ENCODE data around the gene CD36.

Gene CD36

DNA sequence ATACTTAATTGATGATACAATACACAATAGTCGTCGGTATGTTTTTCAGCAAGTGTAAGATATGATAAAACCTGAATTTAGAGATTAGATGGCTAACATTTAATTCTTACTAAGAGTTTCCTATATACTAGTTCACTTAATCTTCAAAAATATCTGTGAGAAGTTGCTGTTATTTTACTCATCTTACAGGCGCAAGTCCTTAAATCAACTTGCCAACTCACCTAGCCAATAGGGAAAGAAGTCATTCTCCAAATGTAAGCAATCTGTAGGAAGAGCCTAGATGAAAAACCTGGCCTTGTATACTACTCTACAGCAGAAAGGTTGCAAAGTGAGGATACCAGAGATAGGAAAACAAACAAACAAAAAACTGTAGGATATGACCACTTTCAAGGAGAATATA, 10.6 kb downstream of the CD36 start:
- ChIA-PET POLR2A (no interaction called here), CTCF (interaction anchor here (1.0 to 1.3 kb wide), 2 partner anchors 18 to 27 kb away, joined by 3 read pairs; no protein-coding TSS in a partner anchor)
- TF ChIP-seq, protein P1, sequence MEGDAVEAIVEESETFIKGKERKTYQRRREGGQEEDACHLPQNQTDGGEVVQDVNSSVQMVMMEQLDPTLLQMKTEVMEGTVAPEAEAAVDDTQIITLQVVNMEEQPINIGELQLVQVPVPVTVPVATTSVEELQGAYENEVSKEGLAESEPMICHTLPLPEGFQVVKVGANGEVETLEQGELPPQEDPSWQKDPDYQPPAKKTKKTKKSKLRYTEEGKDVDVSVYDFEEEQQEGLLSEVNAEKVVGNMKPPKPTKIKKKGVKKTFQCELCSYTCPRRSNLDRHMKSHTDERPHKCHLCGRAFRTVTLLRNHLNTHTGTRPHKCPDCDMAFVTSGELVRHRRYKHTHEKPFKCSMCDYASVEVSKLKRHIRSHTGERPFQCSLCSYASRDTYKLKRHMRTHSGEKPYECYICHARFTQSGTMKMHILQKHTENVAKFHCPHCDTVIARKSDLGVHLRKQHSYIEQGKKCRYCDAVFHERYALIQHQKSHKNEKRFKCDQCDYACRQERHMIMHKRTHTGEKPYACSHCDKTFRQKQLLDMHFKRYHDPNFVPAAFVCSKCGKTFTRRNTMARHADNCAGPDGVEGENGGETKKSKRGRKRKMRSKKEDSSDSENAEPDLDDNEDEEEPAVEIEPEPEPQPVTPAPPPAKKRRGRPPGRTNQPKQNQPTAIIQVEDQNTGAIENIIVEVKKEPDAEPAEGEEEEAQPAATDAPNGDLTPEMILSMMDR (IDR thresholded peaks at IDR 0.05; ENCODE audit: insufficient read depth, low read length, missing control alignments) = no peak
- no peak for DNase-seq (ENCODE audit: low read depth, low spot score)
- no peak overlapping the region for H3K4me3 ChIP-seq (ENCODE audit: low read depth, low read length)

DNA sequence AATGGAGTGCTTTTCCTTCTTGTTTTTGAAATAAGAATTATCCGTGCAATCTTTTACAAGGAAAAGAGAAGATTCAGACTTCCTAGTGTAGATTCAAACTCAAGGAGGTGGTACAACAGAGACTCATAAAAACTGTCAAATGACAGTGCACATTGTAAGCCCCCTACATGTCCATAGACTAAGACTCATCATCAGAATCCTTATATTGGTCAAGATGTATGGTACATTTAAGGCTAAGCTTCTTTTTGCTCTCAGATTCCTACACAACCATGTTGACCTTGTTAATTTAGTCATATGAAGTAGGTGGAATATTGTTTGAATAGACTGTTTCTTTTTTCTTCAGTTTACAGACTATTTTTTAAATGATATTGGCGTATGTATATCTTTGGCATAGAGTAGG, 11.6 kb downstream of the CD36 start:
- TF ChIP-seq, protein P1 (IDR thresholded peaks at IDR 0.05; ENCODE audit: insufficient read depth, low read length, missing control alignments) = no peak
- no peak overlapping the region for H3K4me3 ChIP-seq (ENCODE audit: low read depth, low read length)
- CTCF ChIA-PET = interaction anchor here (1.9 to 2.8 kb wide), 2 partner anchors 9 to 222 kb away, joined by 7 to 18 read pairs; no protein-coding TSS in a partner anchor
- POLR2A ChIA-PET = no interaction called here
- DNase-seq (ENCODE audit: low read depth, low spot score) = no peak

DNA sequence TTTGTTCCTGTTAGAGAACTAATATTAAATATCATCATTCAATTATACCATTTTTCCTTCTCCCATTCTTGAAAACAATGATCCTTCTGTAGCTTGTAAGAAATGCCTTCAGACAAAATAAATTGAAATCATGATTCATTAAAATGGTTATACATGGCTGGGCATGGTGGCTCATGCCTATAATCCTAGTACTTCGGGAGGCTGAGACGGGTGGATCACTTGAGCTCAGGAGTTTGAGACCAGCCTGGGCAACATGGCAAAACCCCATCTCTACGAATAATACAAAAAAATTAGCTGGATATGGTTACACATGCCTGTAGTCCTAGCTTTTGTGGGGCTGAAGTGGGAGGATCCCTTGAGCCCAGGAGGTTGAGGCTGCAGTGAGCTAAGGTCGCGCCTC, 13.0 kb downstream of the CD36 start:
- CTCF ChIA-PET = interaction anchor here (1.4 to 2.8 kb wide), 2 partner anchors 9 to 224 kb away, joined by 5 to 18 read pairs; no protein-coding TSS in a partner anchor
- POLR2A ChIA-PET = no interaction called here
- H3K4me3 ChIP-seq (ENCODE audit: low read depth, low read length) = no peak overlapping the region
- DNase-seq (ENCODE audit: low read depth, low spot score) = no peak
- TF ChIP-seq, protein P1 (IDR thresholded peaks at IDR 0.05; ENCODE audit: insufficient read depth, low read length, missing control alignments) = no peak

DNA sequence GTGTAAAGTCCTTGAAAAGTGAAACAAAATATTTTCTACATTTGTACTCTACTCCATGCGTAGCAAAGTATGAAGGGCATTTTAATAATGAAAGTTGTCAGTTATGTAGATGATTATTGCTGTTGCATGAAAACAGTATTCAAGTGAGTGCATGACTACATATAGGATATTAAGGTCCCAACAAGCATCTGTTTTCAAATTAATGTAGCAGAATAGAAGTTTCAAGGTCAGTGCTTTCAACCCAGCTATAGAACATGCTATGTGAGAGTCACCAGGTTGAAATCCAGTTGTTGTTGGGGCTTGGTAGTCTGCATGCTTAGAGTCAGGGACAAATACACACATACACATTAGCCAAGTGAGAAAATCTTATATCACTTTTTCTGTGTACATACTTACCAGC, 14.8 kb downstream of the CD36 start:
- ChIA-PET CTCF (interaction anchor here (1.6 kb wide), 1 partner anchor 9 kb away, joined by 5 read pairs; no protein-coding TSS in a partner anchor), POLR2A (no interaction called here)
- TF ChIP-seq, protein P1 (IDR thresholded peaks at IDR 0.05; ENCODE audit: insufficient read depth, low read length, missing control alignments) = no peak
- no peak for DNase-seq (ENCODE audit: low read depth, low spot score)
- no peak overlapping the region for H3K4me3 ChIP-seq (ENCODE audit: low read depth, low read length)

DNA sequence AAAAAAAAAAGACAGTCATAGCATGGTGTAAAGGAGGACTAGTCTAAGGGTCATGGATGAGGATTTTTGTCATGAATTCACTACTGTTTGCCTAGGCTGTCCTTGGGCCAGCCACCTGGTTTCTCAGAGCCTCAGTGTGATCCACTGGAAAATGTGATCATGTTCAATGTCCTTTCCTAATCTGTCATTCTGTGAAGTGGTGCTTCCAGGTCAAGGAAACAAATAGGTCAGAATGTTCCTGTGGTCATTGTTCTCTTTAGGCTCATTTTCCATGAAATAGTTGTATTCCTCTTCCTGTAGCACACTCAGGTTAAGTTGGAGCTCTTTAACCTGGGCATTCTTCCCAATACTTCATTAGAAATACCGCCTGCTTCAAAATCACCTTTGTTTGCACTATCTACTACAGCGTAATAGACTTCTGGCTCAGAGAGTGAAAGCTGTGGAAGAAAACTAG, 16.5 kb downstream of the CD36 start:
- TF ChIP-seq, protein P1 (IDR thresholded peaks at IDR 0.05; ENCODE audit: insufficient read depth, low read length, missing control alignments) = no peak
- POLR2A ChIA-PET = no interaction called here
- no peak overlapping the region for H3K4me3 ChIP-seq (ENCODE audit: low read depth, low read length)
- CTCF ChIA-PET = interaction anchor here (1.3 to 1.6 kb wide), 4 partner anchors 10 to 227 kb away, joined by 3 to 11 read pairs (median 4); no protein-coding TSS in a partner anchor
- DNase-seq (ENCODE audit: low read depth, low spot score) = no peak

DNA sequence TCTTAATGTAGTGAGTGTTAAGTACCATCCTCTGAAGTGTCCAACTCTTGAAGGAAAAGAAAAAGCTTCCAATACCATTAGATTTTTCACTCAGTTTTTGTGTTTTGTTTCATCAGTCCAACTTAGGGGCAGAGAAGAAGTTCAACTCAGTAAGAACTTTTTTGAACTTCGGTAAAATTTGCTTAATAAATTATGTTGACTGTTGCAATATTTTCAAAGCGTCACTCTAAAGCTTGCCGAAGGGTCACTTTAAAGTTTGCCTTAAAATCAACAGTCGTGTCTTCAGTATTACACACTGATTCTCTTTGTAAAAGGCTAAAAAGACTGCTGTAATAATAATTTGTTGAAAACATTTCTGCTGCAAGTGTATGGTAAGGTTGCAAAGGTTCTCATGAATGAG, 17.6 kb downstream of the CD36 start:
- no peak overlapping the region for H3K4me3 ChIP-seq (ENCODE audit: low read depth, low read length)
- TF ChIP-seq, protein P1 (IDR thresholded peaks at IDR 0.05; ENCODE audit: insufficient read depth, low read length, missing control alignments) = no peak
- DNase-seq (ENCODE audit: low read depth, low spot score) = no peak
- ChIA-PET CTCF (interaction anchor here (1.3 to 1.6 kb wide), 4 partner anchors 8 to 228 kb away, joined by 3 to 11 read pairs (median 4); no protein-coding TSS in a partner anchor), POLR2A (no interaction called here)
